Esophagus muscularis mucosa (tissue), 4 donors: ENCODE results near the gene MBOAT2.

Experiments
- CTCF ChIP-seq, 3 experiments: fragments of 200-600 bp in 2 of 3; fragments of 450-650 bp in 1 of 3; sonication (generic) in 2 of 3; IDR thresholded peaks; one replicate each; pipeline ENCODE4 v1.5.1; 2017 to 2019; ENCODE audit warnings: antibody characterized with exemption in 3 of 3, mild to moderate bottlenecking in 2 of 3, moderate library complexity in 1 of 3
- EP300 ChIP-seq: sonication (generic); formaldehyde crosslinking; IDR thresholded peaks from one replicate; pipeline ENCODE4 v1.6.1; 2017; ENCODE audit warnings: antibody characterized with exemption
- POLR2A ChIP-seq: fragments of 450-650 bp; IDR thresholded peaks from one replicate; pipeline ENCODE4 v1.6.1; 2017; ENCODE audit warnings: antibody characterized with exemption, moderate library complexity, mild to moderate bottlenecking, low read depth
- POLR2AphosphoS5 ChIP-seq, 2 donors: sonication (generic); formaldehyde crosslinking; IDR thresholded peaks; one replicate each; pipeline ENCODE4 v1.6.1; 2017; ENCODE audit warnings: antibody characterized with exemption in 2 of 2

- TF ChIP-seq POLR2A (no peak), CTCF (IDR thresholded peaks at IDR 0.05) (no peak), POLR2AphosphoS5 (IDR thresholded peaks at IDR 0.05) (no peak), EP300 (no peak)
Observed at GRCh38 chr2:8889978-8890377, 113.5 kb downstream of the MBOAT2 start.
